GM19438 (cell line): ENCODE measurements around the gene C20orf202.

ENCODE experiments used
- ATAC-seq: cut with Tn5 transposase; IDR thresholded peaks from one replicate; pipeline ENCODE4 v1.9.1; 2021; ENCODE audit warnings: low read depth; ENCODE audit not compliant: unreplicated experiment

Gene C20orf202

DNA sequence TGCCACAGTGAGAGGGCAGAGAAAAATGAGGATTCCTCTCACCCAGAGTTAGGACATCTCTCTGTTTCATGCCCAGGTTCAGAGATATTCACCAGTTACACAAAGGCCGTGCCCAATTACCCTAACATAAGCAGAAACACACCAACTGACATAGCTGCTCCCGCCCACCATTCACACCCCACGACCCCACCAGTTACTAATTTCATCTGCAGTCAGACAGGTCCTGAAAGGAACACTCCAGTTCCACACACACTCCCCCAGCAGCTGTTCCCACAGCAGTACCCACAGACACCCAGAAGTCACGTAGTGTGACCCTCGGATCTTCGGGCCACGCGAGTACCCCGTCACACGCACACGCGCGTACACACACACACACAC lies 19.0 kb upstream of the C20orf202 start:
- no peak for ATAC-seq

DNA sequence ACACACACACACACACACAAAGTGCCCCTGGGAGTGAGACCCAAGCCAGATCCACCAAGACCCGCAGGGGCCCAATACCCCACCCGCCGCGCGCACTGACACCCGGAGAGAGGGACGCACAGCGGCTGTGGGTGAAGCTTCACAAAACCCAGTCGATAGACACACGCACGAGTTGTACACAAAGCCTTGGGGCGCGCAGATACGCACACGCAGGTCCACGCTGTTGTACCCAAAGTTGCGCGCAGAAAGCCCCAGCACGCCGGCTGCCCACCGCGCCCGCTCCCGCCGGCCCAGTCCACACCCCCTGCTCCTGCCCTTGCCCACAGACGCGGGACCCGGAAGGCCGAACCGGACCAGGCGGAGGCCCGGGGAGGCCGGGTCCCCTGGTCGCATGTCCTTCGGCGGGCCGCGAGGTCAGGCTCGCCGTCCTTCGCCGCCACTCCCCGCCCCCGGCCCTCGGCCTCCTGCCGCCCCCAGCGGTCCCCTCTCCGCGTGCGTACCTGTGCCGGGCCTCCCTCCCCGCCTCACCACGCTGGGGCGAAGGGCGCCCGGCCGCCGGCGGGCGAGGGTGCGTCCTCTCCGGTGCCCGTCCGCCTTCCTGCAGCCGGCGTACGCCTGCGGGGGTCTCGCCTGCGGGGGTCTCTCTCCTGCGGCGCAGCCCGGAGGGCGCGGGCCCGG lies 18.5 kb upstream of the C20orf202 start, which contains the start of gene TMEM74B:
TSS of gene TMEM74B (minus strand) at position 344 of the 678 bp plus-strand sequence. CDS start 1,180 bp downstream, outside the sequence.
- no peak for ATAC-seq

DNA sequence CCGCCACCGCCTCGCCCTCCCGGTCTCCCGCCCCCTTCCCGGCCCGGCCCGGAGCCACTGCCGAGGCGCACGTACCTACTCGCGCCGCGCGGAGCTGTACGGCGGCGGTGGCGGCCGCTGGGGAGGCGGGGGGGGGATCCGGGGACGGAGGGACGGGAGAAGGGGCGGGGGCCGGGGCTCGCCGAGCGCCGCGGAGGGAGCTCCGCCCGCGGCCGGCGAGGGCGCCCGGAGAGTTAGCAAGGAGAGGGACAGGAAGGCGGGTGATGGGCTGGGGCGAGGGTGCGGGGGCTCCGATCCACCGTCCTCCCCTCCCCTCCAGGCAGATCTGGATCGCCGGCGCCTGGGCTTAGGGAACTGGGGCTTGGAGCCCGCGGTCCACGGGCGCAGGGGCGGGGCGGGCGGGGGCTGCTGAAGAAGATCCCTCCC lies 17.9 kb upstream of the C20orf202 start:
- ATAC-seq, result no peak

DNA sequence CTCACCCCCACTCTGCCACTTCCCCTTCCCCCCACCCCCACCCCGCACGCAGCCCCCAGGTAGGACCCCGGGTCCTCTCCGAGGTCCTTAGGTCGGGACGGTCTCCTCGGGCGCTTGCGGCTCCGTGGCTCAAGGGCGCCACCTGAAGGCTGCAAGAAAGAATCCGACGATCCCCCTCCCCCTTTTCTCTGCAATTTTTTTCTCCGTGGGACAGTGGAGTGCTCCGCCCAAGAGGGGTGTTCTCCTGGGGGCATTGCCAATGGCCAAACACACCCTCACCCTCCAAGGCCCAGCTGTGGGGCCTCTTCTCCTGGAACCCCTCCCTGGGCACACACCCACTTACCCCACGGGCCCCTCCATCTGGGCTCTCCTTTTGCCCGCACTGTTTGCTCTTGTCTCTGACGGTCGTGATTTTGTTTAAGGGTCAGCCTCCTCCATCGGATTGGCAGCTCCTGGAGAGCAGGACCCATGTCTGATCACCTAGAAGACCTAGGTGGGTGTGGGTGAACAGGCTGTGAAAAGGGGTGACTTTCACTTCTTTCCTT lies 17.4 kb upstream of the C20orf202 start:
- ATAC-seq, result no peak

DNA sequence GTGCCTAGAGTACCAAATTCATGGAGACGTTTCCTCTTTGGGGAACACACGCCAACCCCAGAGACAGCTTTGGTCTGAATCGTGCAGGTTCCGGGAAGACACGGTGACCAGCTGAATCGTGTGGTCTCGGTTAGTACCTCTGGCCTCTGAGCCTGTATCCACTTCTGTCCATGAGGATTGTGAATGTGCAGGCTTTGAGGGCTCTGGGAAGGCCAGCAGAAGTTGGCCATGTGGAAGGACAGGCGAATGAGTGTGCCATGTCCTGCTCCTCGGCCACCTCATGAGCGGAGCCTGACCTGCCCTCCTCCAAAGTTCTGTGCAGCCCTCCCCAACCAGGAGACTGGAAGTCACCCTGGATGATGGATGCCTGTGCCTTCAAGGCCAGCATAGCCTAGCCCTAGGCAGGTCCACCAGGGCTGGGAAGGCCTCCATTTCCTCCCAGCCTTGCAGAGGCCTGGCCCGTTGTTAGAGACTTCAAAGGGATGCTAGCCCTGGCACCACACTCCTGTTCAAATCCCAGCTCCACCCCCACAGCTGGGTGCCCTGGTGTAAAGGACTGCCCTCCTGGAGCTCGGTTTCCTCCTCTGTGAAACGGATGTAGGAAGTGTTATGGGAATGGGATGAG lies 16.8 kb upstream of the C20orf202 start:
- ATAC-seq, result no peak

DNA sequence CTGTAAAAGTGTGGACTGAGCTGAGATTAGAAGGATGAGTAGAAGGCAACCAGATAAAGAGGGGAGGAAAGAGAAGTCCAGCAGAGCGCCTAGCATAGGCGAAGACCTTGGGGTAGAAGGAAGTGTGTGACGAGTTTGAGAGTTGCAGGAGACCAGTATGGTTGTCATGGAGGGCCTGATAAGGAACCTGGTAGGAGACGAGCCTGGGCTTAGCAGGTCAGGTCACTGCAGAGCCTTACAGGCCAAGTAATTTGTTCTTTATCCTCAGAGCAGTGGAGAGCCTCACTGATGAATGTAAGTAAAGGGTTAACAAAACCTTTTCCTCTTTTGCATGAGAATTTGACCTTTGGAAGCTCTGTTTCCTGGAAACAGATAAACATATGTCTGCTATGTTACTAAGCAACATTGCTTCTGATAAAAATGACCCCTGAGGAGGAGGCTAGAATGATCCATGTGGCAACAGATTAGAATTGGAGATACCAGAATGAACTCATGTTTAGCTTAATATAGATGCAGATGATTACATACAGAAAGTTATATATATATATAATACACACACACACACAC lies 15.6 kb upstream of the C20orf202 start:
- ATAC-seq, result no peak

DNA sequence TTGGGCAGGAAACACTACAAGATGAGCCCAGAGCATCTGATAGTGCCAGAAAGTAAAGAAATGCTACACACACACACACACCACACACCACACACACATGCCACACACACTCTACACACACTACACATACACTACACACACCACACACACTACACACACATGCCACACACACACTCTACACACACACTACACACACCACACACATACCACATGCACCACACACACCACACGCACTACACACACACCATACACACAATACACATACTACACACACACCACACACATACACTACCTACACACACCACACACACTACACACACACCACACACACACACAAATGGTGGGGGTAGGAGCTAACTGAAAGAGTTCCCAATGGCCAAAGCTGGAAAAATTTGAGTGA lies 14.9 kb upstream of the C20orf202 start:
- no peak for ATAC-seq

DNA sequence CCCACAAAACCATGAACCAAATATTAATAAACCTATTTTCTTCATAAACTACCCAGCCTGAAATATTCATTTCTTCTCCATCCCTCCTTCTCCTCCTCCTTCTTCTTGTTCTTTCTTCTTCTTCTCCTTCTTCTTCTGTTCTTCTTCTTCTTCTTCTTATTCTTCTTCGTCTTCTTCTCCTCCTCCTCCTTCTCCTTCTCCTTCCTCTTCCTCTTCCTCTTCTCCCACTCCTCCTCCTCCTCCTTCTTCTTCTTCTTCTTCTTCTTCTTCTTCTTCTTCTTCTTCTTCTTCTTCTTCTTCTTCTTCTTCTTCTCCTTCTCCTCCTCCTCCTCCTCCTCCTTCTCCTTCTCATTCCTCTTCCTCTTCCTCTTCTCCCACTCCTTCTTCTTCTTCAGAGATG lies 13.4 kb upstream of the C20orf202 start:
- no peak for ATAC-seq

DNA sequence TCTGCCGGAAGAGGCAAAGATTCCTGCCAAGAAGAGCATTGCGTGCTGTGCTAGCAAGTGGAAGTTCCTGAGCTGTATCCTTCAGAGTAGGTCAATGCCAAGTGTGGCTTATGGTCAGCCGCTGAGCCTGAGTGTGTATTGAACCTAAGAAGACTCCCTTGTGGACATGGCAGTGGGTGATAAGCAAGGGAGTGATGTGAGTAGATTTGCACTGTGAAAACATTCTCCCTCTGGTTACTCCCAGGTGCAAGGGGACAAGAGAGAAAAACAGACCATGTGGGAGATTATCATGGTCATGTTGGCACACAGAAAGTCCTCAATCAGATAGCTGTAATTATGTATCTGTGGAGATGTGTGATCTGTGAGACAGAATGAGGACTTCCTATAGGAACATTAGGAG lies 12.4 kb upstream of the C20orf202 start:
- ATAC-seq, result no peak

DNA sequence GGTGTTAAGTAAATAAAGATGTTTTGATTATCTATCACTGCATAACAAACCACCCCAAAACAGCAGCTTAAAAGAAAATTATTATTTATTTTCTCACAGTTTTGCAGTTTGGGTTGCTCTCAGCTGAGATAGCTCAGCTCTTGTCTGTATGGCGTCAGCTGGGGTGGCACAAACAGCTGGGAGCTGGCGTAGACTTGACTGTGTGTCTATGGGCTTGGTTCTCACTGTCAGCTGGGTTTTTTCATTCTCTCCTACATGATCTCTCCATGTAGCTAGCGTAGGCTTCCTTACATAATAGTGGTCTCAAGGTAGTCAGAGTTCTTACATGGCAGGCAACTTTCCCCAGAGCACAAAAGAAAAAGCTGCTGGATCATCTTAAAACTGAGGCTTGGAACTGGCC lies 12.0 kb upstream of the C20orf202 start:
- ATAC-seq, result no peak

DNA sequence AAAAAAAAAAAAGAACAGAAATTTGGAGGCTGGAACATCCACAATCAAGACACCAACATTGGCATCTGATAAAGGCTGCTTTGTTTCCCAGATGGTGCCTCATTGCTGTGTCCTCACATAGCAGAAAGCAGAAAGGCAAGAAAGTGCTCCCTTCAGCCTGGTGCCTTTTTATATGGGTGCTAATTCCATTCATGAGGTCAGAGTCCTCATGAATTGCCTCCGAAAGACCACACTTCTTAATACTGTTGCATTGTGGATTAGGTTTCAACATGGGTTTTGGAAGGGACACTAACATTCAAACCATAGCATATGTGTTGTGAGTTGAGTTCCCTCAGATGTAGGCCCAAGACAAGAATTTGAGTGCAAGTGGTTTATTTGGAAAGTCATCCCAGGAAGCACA lies 8.0 kb upstream of the C20orf202 start:
- no peak for ATAC-seq

DNA sequence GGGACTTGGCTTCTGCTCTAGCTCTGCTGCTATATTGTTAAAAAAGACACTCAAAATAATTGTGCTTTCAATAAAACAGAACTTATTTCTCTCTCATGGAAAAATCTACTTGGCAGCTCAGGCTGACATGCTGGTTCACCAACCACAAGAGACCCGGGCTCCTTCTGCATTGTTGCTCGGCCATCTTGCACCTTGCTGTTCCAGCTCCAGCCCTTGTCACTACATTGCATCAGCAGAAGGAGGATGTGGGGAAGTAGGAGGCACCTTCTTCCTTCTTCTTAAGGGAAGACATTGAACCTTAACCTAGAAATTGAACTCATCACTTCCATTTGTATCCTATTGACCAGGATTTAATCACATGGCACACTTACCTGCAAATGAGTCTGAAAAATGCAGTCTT lies 6.6 kb upstream of the C20orf202 start:
- ATAC-seq, result no peak

DNA sequence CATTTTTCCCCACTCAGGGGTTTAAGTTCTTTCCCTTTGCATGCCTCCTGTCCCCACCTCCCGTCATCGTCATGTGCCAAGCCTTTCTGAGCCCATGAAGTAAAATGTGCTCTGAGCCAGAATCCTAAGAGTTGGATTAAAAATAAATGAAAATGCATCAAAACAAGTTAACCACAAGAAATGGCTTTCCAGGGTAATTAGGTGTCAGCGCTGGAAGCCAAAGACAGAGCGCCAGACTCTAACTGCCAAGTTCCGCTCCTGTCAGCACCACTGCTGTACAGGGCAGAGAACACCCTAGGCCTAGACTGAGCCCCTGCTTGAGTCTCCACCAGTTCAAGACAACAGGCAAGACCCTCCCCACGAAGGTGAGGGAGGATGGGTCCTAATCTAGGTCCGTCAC lies 5.5 kb upstream of the C20orf202 start:
- no peak for ATAC-seq

DNA sequence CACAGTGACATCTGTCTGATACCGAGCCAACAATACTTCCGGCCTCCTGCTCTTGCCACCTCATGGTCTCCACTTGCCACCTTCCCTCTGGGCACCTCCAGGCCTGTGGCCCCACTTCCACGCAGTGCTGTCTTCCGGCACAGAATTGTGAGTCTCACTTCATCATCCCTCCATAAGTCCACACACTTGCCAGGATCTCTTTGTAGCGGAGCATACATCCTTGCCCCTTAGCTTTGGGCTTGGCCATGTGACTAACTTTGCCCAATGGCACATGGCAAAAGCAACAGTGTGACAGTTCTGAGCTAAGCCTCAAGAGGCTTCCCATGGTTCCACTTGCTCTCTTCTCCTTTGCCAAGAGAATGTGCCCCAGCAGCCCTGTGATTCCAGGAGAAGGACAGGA lies 4.5 kb upstream of the C20orf202 start:
- ATAC-seq, result no peak

DNA sequence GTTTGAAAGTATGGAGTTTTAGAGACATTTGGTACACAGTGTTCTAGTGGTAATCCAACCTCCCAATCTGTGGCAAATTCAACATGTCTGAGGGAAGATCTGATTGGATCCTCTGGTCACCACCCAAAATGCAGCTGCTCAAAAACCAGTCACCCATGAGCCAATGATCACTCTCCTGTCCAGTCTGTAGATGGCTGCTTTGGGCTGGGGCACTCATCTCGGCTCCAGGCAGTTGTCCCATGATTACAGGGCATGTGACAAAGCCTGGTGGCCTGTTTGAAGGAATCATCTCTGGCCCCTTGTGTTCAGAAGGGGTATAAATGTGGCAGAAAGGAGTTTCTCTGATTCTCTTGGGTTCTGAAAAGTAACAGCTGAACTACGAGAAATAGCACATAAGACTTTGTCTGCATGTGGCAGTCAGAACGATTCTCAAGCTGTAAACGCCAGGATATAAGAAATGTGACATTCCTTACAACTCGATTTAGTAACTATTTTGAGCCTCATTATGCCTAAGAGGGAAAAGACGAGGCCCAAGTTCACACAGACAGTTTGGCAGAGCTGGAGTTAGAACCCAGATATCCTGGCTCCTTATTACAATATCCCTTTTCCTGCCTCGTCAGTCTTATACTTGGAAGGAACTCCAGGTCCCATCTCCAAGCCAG lies 3.9 kb upstream of the C20orf202 start:
- no peak for ATAC-seq

DNA sequence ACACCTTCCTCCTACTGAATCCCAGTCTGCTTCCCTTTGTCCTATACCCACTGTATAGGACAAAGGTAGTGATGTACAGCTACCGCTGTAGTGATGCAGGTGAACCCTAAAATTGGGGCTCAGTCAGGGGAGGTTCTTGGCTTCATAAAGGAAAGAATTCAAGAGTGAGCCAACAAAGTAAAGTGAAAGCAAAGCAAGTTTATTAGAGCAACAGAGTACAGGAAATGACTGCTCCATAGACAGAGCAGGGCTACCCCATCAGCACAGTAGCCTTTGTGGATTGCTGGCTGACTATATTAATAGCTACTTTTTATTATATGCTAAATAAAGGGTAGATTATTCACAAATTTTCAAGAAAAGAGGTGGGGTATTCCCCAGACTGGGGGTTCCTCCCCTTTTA lies 3.3 kb upstream of the C20orf202 start:
- ATAC-seq, result no peak

DNA sequence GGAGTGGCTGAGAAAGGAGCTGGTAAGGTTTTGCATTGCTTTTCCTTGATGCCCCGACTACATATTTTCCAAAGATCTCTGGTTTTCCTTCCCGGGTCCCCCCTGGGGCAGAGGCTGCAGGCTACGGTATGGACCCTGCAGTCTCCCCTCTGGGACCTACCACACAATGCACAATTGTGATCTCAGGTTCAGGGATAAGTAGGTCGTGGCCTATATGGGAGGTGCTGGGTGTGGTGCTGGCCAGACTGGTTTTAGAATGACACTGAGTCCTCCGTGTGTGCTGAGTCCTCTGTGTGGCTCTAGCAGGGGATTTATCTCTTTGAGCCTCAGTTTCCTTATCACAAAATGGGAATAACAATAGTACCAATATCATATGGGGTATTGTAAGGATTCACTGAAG lies 376 bp downstream of the C20orf202 start:
- no peak for ATAC-seq

DNA sequence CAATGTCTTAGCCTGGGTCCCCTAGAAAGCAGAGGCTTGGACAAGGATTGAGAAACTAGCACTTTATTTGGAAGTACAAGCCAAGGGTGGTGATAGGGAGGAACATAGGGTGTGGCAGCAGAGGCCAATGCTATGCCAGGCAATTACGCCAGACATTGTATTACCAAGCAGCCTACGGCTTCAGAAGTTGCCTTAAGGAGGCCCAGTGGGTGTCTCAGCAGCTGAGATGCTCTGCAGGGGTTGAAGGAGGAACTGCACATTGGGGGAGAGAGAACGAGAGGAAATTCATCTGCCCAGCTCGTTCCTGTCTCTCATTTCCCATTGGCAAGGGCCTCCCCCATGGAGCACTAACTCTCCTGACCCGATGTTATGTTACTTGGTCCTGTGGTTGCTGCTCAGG lies 859 bp downstream of the C20orf202 start:
- no peak for ATAC-seq

DNA sequence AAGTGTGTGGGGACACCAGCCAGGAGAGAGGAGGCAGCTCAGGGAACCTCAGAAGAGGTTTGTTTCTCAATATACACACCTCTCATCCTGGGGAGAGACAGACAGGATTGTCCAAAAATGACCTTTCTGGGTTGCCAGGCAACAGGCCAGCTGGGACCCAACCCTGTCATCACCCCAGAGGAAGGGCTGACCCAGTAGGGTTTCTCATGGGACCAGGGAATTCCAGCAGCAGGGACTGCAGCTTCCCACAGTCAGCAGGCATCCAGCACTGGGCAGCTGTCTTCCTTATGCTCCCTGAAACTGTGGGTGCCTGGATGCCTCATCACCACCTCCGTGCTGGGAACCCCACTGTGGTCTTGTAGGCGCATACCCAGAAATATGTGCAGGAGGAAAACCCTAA lies 1.3 kb downstream of the C20orf202 start:
- ATAC-seq, result no peak

DNA sequence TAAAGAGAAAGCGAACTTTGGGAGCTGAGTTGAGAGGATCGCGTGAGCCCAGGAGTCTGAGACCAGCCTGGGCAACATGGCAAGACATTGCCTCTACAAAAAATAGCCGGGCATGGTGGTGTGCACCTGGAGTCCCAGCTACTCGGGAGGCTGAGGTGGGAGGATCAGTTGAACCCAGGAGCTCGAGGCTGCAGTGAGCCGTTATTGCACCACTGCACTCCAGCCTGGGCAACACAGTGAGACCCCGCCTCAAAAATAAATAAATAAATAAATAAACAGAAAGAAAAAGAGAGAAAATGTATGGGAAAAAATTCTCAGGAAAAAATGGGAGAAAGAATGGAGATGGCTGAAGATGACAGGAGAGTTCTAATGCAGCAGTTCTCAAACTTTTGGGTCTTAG lies 2.5 kb downstream of the C20orf202 start:
- no peak for ATAC-seq

DNA sequence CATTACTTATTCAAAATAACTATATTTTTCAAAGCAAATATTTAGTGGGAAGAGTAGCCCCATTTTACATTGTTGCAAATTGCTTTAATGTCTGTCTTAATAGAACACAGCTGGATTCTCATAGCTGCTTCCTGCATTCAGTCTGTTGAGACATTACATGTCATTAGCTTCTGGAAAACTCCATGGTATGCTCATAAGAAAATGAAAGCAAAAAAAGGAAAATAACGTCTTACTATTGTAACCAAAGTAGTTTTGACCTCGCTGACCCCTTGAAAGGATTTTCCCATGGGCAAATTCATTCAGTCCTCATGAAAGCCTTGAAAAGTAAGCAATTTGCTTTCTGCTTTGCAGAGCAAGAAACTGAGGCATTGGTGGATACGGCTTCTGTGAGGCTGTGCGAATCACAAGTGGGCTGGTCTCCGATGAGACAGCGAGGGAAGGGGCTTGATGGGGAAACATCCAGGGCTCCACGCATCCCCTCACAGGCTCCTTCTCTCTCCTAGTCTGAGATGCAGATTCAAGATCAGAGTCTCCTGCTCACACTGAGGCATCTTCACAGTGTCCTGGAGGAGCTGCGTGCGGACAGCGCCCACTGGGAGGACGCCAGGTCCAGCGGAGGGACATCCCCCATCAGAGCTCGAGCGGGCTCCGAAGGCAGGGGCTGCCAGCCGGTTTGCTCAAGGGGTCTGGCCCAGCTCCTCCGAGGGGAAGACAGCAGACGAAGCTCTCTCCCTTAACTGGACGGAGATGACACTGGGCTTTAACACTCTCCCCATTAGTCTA lies 3.3 kb downstream of the C20orf202 start:
- ATAC-seq, result no peak
